HG02759 (cell line): ENCODE results near the gene PPP1R10.
"Not testable (repeated sequence)": the region's sequence is repeated elsewhere in the genome, so short reads cannot be mapped to it uniquely, and the experiment has no call there.

Source experiments
- ATAC-seq: cut with Tn5 transposase; IDR thresholded peaks from one replicate; pipeline ENCODE4 v1.9.1; 2021; ENCODE audit warnings: mild to moderate bottlenecking, moderate library complexity; ENCODE audit not compliant: unreplicated experiment

The PPP1R10 gene

GRCh38 chr6:30616811-30617564 is at the start of gene PPP1R10:
Gene PPP1R10, minus strand, starts transcription at chr6:30617243. Its CDS starts 7,299 bp downstream, at chr6:30609944.
- ATAC-seq = peak; percentile 85

- not testable (repeated sequence) for ATAC-seq
These were observed 49.3 kb upstream of the PPP1R10 start for GRCh38 chr6:30666300-30666699.

GRCh38 chr6:30664994-30665767 is 48.1 kb upstream of the PPP1R10 start:
- ATAC-seq = no peak

- ATAC-seq = not testable (repeated sequence)
These were observed 40.9 kb upstream of the PPP1R10 start for GRCh38 chr6:30657922-30658321.

GRCh38 chr6:30657454-30657853 is 40.4 kb upstream of the PPP1R10 start:
- no peak for ATAC-seq

- no peak for ATAC-seq
These were observed 39.5 kb upstream of the PPP1R10 start for GRCh38 chr6:30656513-30656912.

- ATAC-seq = no peak
These were observed 38.7 kb upstream of the PPP1R10 start for GRCh38 chr6:30655743-30656094.

GRCh38 chr6:30654798-30655742 is 38.0 kb upstream of the PPP1R10 start:
- no peak for ATAC-seq

- ATAC-seq = no peak
These were observed 34.1 kb upstream of the PPP1R10 start for GRCh38 chr6:30651143-30651542.

- ATAC-seq = peak; percentile 69
These were observed 30.4 kb upstream of the PPP1R10 start for GRCh38 chr6:30647242-30648116.

- ATAC-seq = peak; percentile 65
These were observed 29.6 kb upstream of the PPP1R10 start, which contains the start of gene C6orf136 for GRCh38 chr6:30646450-30647241. Gene C6orf136, plus strand, starts transcription at chr6:30647133. Its CDS starts 99 bp downstream, at chr6:30647232.

- no peak for ATAC-seq
These were observed 28.9 kb upstream of the PPP1R10 start for GRCh38 chr6:30645989-30646388.

- ATAC-seq = no peak
These were observed 27.7 kb upstream of the PPP1R10 start for GRCh38 chr6:30644769-30645168.

- no peak for ATAC-seq
These were observed 26.6 kb upstream of the PPP1R10 start for GRCh38 chr6:30643656-30644055.

- no peak for ATAC-seq
These were observed 24.0 kb upstream of the PPP1R10 start for GRCh38 chr6:30641048-30641447.

- ATAC-seq = no peak
These were observed 23.4 kb upstream of the PPP1R10 start for GRCh38 chr6:30640481-30640880.

- no peak for ATAC-seq
These were observed 18.8 kb upstream of the PPP1R10 start for GRCh38 chr6:30635834-30636233.

GRCh38 chr6:30626484-30627366 is 9.7 kb upstream of the PPP1R10 start, which contains the start of gene ATAT1:
Gene ATAT1, plus strand, starts transcription at chr6:30626874.
- ATAC-seq = peak; percentile 88
